Natural killer cell (primary cell): ENCODE measurements around the gene SHF. TPM values are rescaled to one million over a fixed set of nuclear protein-coding genes. Genes with fewer than 3 reads are reported as not detected.

Experiments
- ATAC-seq, 3 donors: fragments of 150-1000 bp in 2 of 3; fragments of 200-7000 bp in 1 of 3; cut with Tn5 transposase; 1 replicate in 1 of 3; 2 replicates in 2 of 3; pipeline ENCODE4 v1.10.0; 2021; ENCODE audit warnings: mild to moderate bottlenecking in 2 of 3, moderate library complexity in 2 of 3
- DNase-seq, 2 donors: peaks; one replicate each; pipeline versions ENCODE4 v3.0.0 to v3.0.0-alpha.2; 2013 to 2021; ENCODE audit warnings: mixed read lengths in 1 of 2
- H3K27ac ChIP-seq: one replicate; pipeline ENCODE4 v1.5.1; 2013; ENCODE audit warnings: mild to moderate bottlenecking, low read length
- H3K27me3 ChIP-seq: one replicate; pipeline ENCODE4 v1.6.1; 2013; ENCODE audit warnings: low read length; ENCODE audit not compliant: control insufficient read depth, insufficient read depth
- H3K36me3 ChIP-seq: one replicate; pipeline ENCODE4 v1.6.1; 2013; ENCODE audit warnings: low read length; ENCODE audit not compliant: control insufficient read depth, insufficient read depth
- H3K4me1 ChIP-seq: one replicate; pipeline ENCODE4 v1.6.1; 2013; ENCODE audit warnings: low read length; ENCODE audit not compliant: control insufficient read depth, insufficient read depth
- H3K4me3 ChIP-seq: one replicate; pipeline ENCODE4 v1.5.1; 2013; ENCODE audit warnings: low read length
- H3K9me3 ChIP-seq: one replicate; pipeline ENCODE4 v1.6.1; 2013; ENCODE audit warnings: low read length; ENCODE audit not compliant: control insufficient read depth, insufficient read depth
- H3K27ac Mint-ChIP-seq, 2 donors: one replicate each; pipeline ENCODE4 v1.8.0; 2022; ENCODE audit warnings: mild to moderate bottlenecking in 2 of 2, mixed read lengths in 2 of 2, moderate library complexity in 1 of 2
- H3K27me3 Mint-ChIP-seq, 2 donors: one replicate each; pipeline ENCODE4 v1.8.0; 2022; ENCODE audit warnings: low read depth in 2 of 2, mixed read lengths in 2 of 2
- H3K36me3 Mint-ChIP-seq: one replicate; pipeline ENCODE4 v1.8.0; 2022; ENCODE audit warnings: mixed read lengths
- H3K4me1 Mint-ChIP-seq, 2 donors: one replicate each; pipeline ENCODE4 v1.8.0; 2022; ENCODE audit warnings: mixed read lengths in 2 of 2
- H3K4me3 Mint-ChIP-seq: one replicate; pipeline ENCODE4 v1.8.0; 2022; ENCODE audit warnings: mild to moderate bottlenecking, moderate library complexity, mixed read lengths
- H3K9me3 Mint-ChIP-seq, 2 donors: one replicate each; pipeline ENCODE4 v1.8.0; 2022; ENCODE audit warnings: mixed read lengths in 2 of 2
- WGBS: methylation state at CpG from one replicate; pipeline ENCODE4 v1.1.7; 2013; ENCODE audit warnings: missing lambda C conversion rate; ENCODE audit not compliant: insufficient coverage; 5-methylcytosine and 5-hydroxymethylcytosine counted together
- intact Hi-C: fragments of 100-400 bp; cut with micrococcal nuclease; formaldehyde crosslinking; loops from one replicate; pipeline ENCODE4 v1.14.2; 2022
- total RNA-seq, 4 donors: library from RNA; stranded (reverse); fragments of 120-200 nt in 1 of 4; gene quantifications; one replicate each; pipeline versions ENCODE4 v1.2.3 to v1.2.4, GENCODE V29; 2013 to 2022
- TF ChIP-seq, protein P1 (sequence below): fragments of 200-600 bp; IDR thresholded peaks from one replicate; pipeline ENCODE4 v1.8.0; 2022; ENCODE audit warnings: antibody characterized with exemption

The SHF gene
- total RNA-seq, 3 donors from 2014 or later (not counting 1 experiment from before 2014, with no cell fraction given), result 0.94 to 2.4 (median 1.7) TPM

DNA sequence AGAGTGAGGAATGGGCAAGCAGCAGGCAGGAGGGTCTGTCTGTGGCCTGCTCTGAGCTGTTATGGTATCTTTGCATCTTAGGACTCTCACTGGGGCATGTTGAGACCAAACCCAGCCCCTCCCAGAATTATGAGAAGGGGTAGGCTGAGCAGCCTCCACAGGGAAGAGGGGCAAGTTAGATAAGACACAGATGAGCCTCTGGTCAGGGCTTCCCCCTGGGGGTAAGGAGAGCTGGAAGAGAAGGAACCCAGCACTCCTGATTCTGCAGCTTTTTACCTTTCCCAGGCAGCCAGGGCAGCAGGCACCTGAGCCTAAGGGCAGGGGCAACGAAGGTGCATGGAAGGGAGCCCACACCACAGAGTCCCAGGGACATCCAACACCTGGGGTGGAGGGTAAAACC is 38.7 kb downstream of the SHF start:
- H3K4me3 ChIP-seq, result no peak overlapping the region
- H3K27me3 Mint-ChIP-seq, result no peaks in the 10 kb centered on the region
- WGBS, result 86% methylated on average over 1 of the region's 1 CpG
- H3K9me3 ChIP-seq, result no peaks in the 10 kb centered on the region
- DNase-seq (no peak), ATAC-seq (no peak)
- H3K4me1 ChIP-seq, result no peaks in the 10 kb centered on the region
- intact Hi-C loops, result no loop called here
- H3K27ac ChIP-seq, result no peak overlapping the region
- no peaks in the 10 kb centered on the region for H3K36me3 Mint-ChIP-seq
- peaks cover 0 to 10% of the 10 kb centered on the region in 2 donors for H3K4me1 Mint-ChIP-seq
- H3K27me3 ChIP-seq, result no peaks in the 10 kb centered on the region
- H3K4me3 Mint-ChIP-seq, result no peak overlapping the region
- H3K27ac Mint-ChIP-seq, result no peak overlapping the region
- no peaks in the 10 kb centered on the region for H3K9me3 Mint-ChIP-seq
- peaks cover 3% of the 10 kb centered on the region for H3K36me3 ChIP-seq
- TF ChIP-seq, protein P1, sequence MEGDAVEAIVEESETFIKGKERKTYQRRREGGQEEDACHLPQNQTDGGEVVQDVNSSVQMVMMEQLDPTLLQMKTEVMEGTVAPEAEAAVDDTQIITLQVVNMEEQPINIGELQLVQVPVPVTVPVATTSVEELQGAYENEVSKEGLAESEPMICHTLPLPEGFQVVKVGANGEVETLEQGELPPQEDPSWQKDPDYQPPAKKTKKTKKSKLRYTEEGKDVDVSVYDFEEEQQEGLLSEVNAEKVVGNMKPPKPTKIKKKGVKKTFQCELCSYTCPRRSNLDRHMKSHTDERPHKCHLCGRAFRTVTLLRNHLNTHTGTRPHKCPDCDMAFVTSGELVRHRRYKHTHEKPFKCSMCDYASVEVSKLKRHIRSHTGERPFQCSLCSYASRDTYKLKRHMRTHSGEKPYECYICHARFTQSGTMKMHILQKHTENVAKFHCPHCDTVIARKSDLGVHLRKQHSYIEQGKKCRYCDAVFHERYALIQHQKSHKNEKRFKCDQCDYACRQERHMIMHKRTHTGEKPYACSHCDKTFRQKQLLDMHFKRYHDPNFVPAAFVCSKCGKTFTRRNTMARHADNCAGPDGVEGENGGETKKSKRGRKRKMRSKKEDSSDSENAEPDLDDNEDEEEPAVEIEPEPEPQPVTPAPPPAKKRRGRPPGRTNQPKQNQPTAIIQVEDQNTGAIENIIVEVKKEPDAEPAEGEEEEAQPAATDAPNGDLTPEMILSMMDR, result no peak

DNA sequence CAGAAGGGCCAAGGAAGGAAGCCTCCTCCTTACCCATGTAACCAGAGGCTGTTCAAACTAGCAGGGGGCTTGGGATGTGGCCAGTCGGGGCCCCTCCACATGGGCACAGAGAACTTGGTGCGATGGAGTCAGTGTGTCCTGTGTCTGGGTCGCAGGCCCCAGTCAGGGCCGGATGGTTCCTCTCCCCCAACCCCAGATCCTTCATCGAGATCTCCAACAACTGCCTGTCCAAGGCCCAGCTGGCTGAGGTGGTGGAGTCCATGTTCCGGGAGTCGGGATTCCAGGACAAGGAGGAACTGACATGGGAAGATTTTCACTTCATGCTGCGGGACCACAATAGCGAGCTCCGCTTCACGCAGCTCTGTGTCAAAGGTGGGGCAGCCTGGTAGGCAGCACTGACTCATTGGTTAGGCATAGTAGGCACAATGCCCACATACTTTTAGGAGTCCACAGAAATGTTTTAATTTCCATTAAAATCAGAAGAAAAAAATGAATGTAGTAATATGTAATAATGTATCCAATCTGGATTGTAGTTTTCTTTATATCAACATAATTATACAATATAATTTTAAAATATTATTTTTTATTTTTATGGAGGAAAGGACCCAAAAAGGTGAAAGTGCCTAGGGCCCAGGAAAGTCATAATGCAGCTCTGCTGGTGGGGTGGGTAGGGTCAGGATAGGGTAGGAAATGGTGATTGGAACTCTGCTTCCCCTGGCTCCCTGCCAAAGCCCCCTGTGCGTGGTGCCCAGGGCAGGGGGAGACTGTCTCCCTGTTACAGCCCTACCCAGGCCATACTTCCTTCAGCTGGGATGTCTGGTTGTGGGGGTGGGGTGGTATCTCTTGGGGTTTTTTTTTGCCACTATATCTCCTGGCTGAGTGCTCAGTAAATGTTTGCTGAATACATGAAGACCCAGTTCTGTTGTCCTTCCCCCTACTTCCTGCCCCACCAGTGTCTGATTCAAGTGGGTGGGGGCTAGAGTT is 39.4 kb downstream of the SHF start:
- Histone ChIP-seq H3K27ac (no peak overlapping the region), H3K9me3 (no peaks in the 10 kb centered on the region), H3K4me1 (no peaks in the 10 kb centered on the region), H3K27me3 (no peaks in the 10 kb centered on the region), H3K4me3 (no peak overlapping the region), H3K36me3 (peaks cover 3% of the 10 kb centered on the region)
- ATAC-seq, result no peak
- intact Hi-C loops, result no loop called here
- Mint-ChIP-seq H3K4me1 (peaks cover 0 to 10% of the 10 kb centered on the region in 2 donors), H3K36me3 (no peaks in the 10 kb centered on the region), H3K27ac (no peak overlapping the region), H3K9me3 (no peaks in the 10 kb centered on the region), H3K27me3 (no peaks in the 10 kb centered on the region), H3K4me3 (no peak overlapping the region)
- no peak for DNase-seq
- TF ChIP-seq, protein P1, result no peak
- WGBS, result 97% methylated on average over 11 of the region's 12 CpGs

DNA sequence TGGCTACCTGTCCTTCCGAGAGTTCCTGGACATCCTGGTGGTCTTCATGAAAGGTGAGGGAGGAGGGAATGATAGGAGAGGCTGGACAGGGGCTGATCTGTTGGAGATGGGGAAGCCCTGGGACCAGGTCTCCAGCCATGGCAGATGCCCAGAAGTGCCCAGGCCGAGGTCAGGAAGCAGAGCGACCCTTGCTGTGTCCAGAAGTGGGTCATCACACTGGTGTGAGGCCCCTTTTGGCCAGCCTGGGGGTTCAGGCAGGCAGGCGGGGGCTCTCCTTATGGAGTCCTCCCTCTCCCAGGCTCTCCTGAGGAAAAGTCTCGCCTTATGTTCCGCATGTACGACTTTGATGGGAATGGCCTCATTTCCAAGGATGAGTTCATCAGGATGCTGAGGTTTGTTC is 40.2 kb downstream of the SHF start:
- H3K36me3 ChIP-seq, result peaks cover 3% of the 10 kb centered on the region
- DNase-seq, result no peak
- no peaks in the 10 kb centered on the region for H3K9me3 Mint-ChIP-seq
- no peak overlapping the region for H3K27ac Mint-ChIP-seq
- H3K27ac ChIP-seq, result no peak overlapping the region
- intact Hi-C loops, result no loop called here
- TF ChIP-seq, protein P1, result no peak
- WGBS, result 93% methylated on average over 7 of the region's 7 CpGs
- no peak overlapping the region for H3K4me3 Mint-ChIP-seq
- H3K36me3 Mint-ChIP-seq, result no peaks in the 10 kb centered on the region
- H3K4me1 Mint-ChIP-seq, result peaks cover 0 to 10% of the 10 kb centered on the region in 2 donors
- H3K27me3 ChIP-seq, result no peaks in the 10 kb centered on the region
- ATAC-seq, result no peak
- H3K4me3 ChIP-seq, result no peak overlapping the region
- no peaks in the 10 kb centered on the region for H3K27me3 Mint-ChIP-seq
- H3K9me3 ChIP-seq, result no peaks in the 10 kb centered on the region
- no peaks in the 10 kb centered on the region for H3K4me1 ChIP-seq
